PC-3 (cell line): ENCODE measurements around the gene ARHGEF17.

Source experiments
- CTCF ChIP-seq: fragments of 300-600 bp; sonication (generic); conservative IDR thresholded peaks from 2 replicates; pipeline ENCODE4 v1.5.1; 2017; ENCODE audit warnings: antibody characterized with exemption, low read depth, mild to moderate bottlenecking, low read length
- EZH2 ChIP-seq: fragments of 300-600 bp; sonication (generic); IDR thresholded peaks from one replicate; pipeline ENCODE4 v1.6.1; 2017; ENCODE audit warnings: antibody characterized with exemption, mild to moderate bottlenecking, low read length; ENCODE audit not compliant: unreplicated experiment

- TF ChIP-seq CTCF = no peak
- no peak for TF ChIP-seq EZH2
These were observed 23.3 kb downstream of the ARHGEF17 start for GRCh38 chr11:73331138-73331916.
